GM12878 (cell line): ENCODE measurements around the gene PPM1A. TPM values are rescaled to one million over a fixed set of nuclear protein-coding genes. Genes with fewer than 3 reads are reported as not detected.

Experiments
- BCL3 ChIP-seq: IDR thresholded peaks from 2 replicates; pipeline ENCODE4 v1.6.1; 2011; ENCODE audit warnings: borderline replicate concordance, low read depth, mild to moderate bottlenecking, moderate library complexity, low read length; ENCODE audit not compliant: insufficient read depth, poor library complexity, severe bottlenecking
- BMI1 ChIP-seq: fragments of 450-650 bp; IDR thresholded peaks from 2 replicates; pipeline ENCODE4 v1.6.1; 2016; ENCODE audit warnings: mild to moderate bottlenecking, moderate library complexity, borderline replicate concordance
- GABPA ChIP-seq: IDR thresholded peaks from 2 replicates; pipeline ENCODE4 v1.6.1; 2014; ENCODE audit warnings: antibody characterized with exemption, low read depth, mild to moderate bottlenecking, inconsistent platforms
- HDGF ChIP-seq: fragments of 450-650 bp; IDR thresholded peaks from 2 replicates; pipeline ENCODE4 v1.6.1; 2016; ENCODE audit warnings: antibody characterized with exemption
- IRF3 ChIP-seq: fragments of 450-650 bp; IDR thresholded peaks from 2 replicates; pipeline ENCODE4 v1.6.1; 2014; ENCODE audit warnings: mild to moderate bottlenecking
- IRF4 ChIP-seq: IDR thresholded peaks from 2 replicates; pipeline ENCODE4 v1.6.1; 2011; ENCODE audit warnings: low read depth, low read length
- JUNB ChIP-seq: IDR thresholded peaks from 2 replicates; pipeline ENCODE4 v1.6.1; 2016; ENCODE audit warnings: antibody characterized with exemption, mild to moderate bottlenecking
- MYC ChIP-seq: IDR thresholded peaks from 2 replicates; pipeline ENCODE4 v1.6.1; 2011; ENCODE audit warnings: mild to moderate bottlenecking, low read length, moderate library complexity, inconsistent platforms; ENCODE audit not compliant: insufficient read depth, insufficient replicate concordance, insufficient read length, severe bottlenecking
- NFXL1 ChIP-seq: fragments of 450-650 bp; IDR thresholded peaks from 2 replicates; pipeline ENCODE4 v1.6.1; 2017; ENCODE audit warnings: antibody characterized with exemption, mild to moderate bottlenecking, borderline replicate concordance
- NR2C2 ChIP-seq: IDR thresholded peaks from 2 replicates; pipeline ENCODE4 v1.6.1; 2011; ENCODE audit warnings: borderline replicate concordance, low read depth; ENCODE audit not compliant: control insufficient read depth, insufficient read length
- POLR2A ChIP-seq: IDR thresholded peaks from 2 replicates; pipeline ENCODE4 v1.6.1; 2011; ENCODE audit warnings: low read depth, mild to moderate bottlenecking, low read length
- PRDM15 ChIP-seq: fragments of 450-650 bp; formaldehyde crosslinking; IDR thresholded peaks from 2 replicates; pipeline ENCODE4 v1.4.0; 2020; ENCODE audit warnings: mild to moderate bottlenecking, moderate library complexity
- RAD21 ChIP-seq: IDR thresholded peaks from 2 replicates; pipeline ENCODE4 v1.6.1; 2011; ENCODE audit warnings: mild to moderate bottlenecking, low read depth, low read length, moderate library complexity; ENCODE audit not compliant: insufficient read depth
- REST ChIP-seq: IDR thresholded peaks from 2 replicates; pipeline ENCODE4 v1.6.1; 2012; ENCODE audit warnings: mild to moderate bottlenecking, low read depth, low read length
- SIX5 ChIP-seq: IDR thresholded peaks from 2 replicates; pipeline ENCODE4 v1.6.1; 2011; ENCODE audit warnings: mild to moderate bottlenecking, low read depth, low read length, moderate library complexity; ENCODE audit not compliant: severe bottlenecking
- polyA plus RNA-seq, 11 experiments: library from polyadenylated mRNA; depleted of rRNA in 4 of 11; unstranded in 6 of 11; stranded (reverse) in 5 of 11; fragments of >200 nt; fragmentation: Nextera tagmentation in 4 of 11; fragmentation: Illumina TruSeq in 1 of 11; extraction: Ambion mirVana in 4 of 11; extraction: Trizol in 1 of 11; gene quantifications; 1 replicate in 1 of 11; 2 replicates in 10 of 11; pipeline versions ENCODE4 v1.2.1 to v1.2.3, GENCODE V29; 2011 to 2016; ENCODE audit warnings: inconsistent platforms in 2 of 11, missing spikeins in 2 of 11, low read depth in 1 of 11
- total RNA-seq, 4 experiments: library from RNA; depleted of rRNA in 3 of 4; stranded (reverse); fragments of >200 nt in 3 of 4; fragmentation: Illumina TruSeq in 1 of 4; extraction: Trizol in 1 of 4; gene quantifications; 2 replicates each; pipeline versions ENCODE4 v1.2.1 to v1.2.3, GENCODE V29; 2013 to 2021
- TF ChIP-seq, protein P1 (sequence below): fragments of 450-650 bp; formaldehyde crosslinking; IDR thresholded peaks from 2 replicates; pipeline ENCODE4 v1.4.0; 2022; ENCODE audit warnings: mild to moderate bottlenecking, moderate library complexity

The PPM1A gene
- total and polyA plus RNA-seq, 10 of the 15 experiments (the other 5 are each of a cell fraction or from before 2014, with no cell fraction given) = 16.8 to 124 (median 47.0) TPM

DNA sequence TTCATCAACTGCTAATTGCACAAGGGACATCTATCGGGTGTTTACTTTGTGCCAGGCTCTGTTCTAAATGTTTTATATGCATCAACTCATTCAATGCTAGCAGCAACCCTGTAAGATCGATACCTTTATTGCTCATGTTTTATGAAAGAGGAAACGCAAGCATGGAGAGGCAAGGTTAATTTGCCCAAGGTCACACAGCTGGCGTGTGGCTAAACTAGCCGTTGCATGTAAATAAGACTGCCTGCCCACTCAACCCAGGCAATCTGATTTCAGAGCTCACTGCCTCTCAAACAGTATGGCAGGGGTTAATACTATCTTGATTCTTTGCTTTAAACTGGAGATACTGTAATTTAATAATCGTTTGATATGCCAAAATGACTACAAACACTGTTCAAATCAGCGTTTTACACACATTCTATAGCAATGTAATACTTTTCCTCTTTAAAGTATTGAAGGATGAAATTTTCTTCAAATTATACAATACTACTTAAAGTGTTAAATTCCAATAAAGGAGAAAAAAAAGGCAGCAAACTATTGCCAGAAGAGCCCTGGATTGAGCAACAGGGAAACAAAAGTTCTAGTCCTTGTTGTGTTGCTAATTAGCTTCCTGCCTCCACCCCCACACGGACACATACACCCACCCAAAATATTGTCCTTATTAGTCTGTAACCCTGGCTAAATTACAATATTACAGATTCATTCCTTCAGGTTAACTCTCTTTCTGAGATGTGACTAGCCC, 44.7 kb upstream of the PPM1A start (continued):
- TF ChIP-seq PRDM15 (CRISPR knock-in tag) (no peak), NFXL1 (no peak), MYC (no peak), JUNB (peak; percentile 56), BMI1 (no peak), NR2C2 (no peak), REST (no peak), SIX5 (no peak), POLR2A (no peak), HDGF (no peak), RAD21 (no peak), GABPA (no peak), BCL3 (no peak), IRF3 (no peak), IRF4 (peak; percentile 71)
- TF ChIP-seq, protein P1, sequence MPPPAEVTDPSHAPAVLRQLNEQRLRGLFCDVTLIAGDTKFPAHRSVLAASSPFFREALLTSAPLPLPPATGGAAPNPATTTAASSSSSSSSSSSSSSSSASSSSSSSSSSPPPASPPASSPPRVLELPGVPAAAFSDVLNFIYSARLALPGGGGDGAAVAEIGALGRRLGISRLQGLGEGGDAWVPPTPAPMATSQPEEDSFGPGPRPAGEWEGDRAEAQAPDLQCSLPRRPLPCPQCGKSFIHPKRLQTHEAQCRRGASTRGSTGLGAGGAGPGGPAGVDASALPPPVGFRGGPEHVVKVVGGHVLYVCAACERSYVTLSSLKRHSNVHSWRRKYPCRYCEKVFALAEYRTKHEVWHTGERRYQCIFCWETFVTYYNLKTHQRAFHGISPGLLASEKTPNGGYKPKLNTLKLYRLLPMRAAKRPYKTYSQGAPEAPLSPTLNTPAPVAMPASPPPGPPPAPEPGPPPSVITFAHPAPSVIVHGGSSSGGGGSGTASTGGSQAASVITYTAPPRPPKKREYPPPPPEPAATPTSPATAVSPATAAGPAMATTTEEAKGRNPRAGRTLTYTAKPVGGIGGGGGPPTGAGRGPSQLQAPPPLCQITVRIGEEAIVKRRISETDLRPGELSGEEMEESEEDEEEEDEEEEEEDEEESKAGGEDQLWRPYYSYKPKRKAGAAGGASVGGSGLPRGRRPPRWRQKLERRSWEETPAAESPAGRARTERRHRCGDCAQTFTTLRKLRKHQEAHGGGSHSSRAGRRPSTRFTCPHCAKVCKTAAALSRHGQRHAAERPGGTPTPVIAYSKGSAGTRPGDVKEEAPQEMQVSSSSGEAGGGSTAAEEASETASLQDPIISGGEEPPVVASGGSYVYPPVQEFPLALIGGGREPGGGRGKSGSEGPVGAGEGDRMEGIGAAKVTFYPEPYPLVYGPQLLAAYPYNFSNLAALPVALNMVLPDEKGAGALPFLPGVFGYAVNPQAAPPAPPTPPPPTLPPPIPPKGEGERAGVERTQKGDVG = no peak
